GM21529 (cell line): ENCODE results near the gene CD58.

Source experiments
- ATAC-seq: cut with Tn5 transposase; IDR thresholded peaks from one replicate; pipeline ENCODE4 v1.9.1; 2021; ENCODE audit not compliant: unreplicated experiment

CD58 gene

GRCh38 chr1:116544588-116545358, 26.1 kb downstream of the CD58 start:
- peak; percentile 52 for ATAC-seq

GRCh38 chr1:116540088-116540487, 30.7 kb downstream of the CD58 start:
- ATAC-seq, result peak; percentile 42

GRCh38 chr1:116538544-116538943, 32.3 kb downstream of the CD58 start:
- peak; percentile 69 for ATAC-seq

DNA sequence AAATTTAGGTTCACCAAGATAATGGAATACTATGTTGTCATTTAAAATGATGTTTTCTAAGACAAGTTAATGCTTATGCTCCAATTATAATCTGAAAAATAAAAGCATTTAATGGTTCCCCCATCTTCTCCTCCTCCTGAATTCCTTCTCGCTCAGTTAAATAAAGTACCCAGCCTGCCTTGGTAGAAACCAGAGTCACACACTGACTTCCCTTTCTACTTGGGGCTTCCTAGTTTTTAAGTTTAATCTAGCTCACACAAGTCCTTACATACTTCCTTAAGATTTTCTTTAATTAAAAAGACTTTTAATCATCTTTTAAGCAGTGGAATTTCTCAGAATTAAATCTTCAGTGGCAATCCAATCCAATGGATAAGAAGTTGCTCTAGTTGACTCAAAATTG, 32.9 kb downstream of the CD58 start:
- no peak for ATAC-seq

GRCh38 chr1:116537040-116537831, 33.6 kb downstream of the CD58 start:
- ATAC-seq, result no peak

GRCh38 chr1:116534014-116534739, 36.6 kb downstream of the CD58 start:
- ATAC-seq, result no peak

- no peak for ATAC-seq
These were observed 37.4 kb downstream of the CD58 start for GRCh38 chr1:116533429-116533820.

DNA sequence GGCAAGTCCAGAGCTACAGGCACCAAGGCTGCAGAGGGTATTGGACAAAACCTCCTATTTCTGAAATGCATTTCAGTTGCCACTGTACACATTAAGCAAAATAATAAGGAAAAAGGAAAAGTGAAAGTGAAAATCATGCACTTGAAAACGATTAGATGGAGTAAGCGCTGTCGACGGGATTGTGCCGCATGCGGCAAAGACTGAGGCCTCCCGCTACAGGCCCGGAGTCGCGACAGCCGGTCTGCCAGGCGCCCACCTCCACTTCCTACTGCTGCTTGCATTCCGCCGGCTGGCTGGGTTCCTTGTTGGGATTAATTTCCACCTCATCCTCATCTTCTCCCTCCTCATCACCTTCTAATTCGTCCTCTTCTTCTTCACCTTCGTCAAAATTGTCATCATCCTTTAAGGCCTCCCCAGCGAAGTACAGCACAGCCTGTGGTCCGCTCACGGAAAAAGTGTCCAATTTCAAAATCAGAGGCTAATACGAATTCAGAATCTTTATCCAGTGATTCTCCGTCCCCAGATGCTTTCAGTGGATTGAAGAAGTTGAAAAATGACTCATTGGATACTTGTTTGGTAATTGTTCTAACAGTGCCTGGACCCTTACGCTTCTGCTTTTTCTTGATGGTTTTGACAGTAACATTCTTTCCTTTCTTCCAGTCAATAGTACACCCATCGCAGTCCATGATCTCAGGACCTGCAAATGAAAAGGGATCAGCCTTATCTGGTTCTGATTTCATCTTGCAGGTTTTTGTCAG, 38.0 kb downstream of the CD58 start:
- no peak for ATAC-seq

- no peak for ATAC-seq
These were observed 38.9 kb downstream of the CD58 start for GRCh38 chr1:116531917-116532316.

- ATAC-seq, result no peak
These were observed 41.1 kb downstream of the CD58 start for GRCh38 chr1:116529681-116530080.

GRCh38 chr1:116529199-116529631, 41.6 kb downstream of the CD58 start:
- ATAC-seq, result no peak

GRCh38 chr1:116528329-116529083, 42.3 kb downstream of the CD58 start:
- no peak for ATAC-seq

DNA sequence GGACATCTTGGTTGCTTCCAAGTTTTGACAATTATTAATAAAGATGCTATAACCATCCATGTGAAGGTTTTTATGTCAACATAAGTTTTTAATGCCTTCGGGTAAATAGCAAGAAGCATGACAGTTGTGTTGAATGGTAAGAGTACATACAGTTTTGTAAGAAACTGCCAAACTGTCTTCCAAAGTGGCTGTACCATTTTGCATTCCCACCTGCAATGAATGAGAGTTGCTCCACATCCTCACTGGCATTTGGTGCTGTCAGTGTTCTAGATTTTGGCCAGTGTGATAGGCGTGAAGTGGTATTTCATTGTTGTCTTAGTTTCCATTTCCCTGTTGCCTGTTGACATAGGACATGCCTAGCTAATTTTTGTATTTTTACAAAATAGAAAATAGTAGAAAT, 45.4 kb downstream of the CD58 start:
- no peak for ATAC-seq

GRCh38 chr1:116521186-116521585, 49.6 kb downstream of the CD58 start:
- ATAC-seq, result no peak

DNA sequence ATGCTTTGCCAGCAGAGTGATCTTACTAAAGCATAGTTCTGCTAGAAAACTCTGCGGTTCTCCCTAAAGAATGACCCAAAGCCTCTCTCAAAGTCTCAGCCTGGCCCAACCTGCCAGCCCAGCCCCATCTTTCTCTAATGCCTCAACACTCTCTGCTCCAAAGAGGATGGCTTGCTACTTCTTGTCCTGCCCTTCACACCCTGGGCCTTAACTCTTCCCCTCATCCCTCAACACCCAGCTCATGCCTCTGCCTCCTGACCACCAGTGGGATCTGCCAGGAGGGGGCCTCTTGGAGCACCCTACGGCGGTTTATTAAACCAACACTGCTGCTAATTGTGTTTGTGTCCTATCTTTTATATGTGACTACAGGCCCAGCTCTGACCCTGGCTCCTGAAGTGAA, 52.4 kb downstream of the CD58 start:
- ATAC-seq, result no peak

DNA sequence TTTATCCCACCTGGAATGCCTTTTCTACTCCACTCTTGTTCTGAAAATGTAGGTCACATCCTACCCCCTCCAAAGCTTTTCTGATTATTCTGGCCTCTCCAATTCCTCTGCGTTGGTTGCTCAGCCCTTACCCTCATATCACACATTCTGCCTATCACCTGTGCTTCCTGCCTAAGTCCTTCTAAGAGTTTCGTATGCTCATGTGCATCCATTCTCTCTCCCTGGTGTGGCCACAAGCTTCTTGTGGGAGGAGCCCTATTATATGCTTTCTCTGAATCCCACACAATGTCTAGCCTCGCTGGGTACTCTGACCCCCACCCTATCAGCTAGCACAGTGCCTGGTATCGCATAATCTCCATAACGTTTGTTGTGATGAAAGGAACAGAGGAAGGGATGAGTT, 54.2 kb downstream of the CD58 start:
- no peak for ATAC-seq

DNA sequence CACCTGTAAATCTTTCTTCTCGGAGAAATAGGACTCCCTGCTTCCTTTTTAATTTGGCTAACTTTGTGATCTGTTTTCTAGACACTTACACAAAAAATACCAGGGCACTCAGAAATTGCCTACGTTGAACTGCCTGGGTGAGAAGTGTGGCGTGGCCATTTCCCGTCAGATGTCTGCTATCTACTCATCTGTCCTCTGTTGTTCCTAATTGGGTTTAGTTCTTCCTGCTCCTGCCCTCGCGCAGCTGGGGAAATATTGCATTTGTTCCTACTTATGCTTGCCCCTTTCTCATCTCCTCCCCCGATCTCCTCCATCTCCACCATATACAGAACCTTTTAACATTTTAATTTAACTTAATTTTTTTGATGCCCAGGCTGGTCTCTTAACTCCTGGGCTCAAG, 55.1 kb downstream of the CD58 start:
- no peak for ATAC-seq

DNA sequence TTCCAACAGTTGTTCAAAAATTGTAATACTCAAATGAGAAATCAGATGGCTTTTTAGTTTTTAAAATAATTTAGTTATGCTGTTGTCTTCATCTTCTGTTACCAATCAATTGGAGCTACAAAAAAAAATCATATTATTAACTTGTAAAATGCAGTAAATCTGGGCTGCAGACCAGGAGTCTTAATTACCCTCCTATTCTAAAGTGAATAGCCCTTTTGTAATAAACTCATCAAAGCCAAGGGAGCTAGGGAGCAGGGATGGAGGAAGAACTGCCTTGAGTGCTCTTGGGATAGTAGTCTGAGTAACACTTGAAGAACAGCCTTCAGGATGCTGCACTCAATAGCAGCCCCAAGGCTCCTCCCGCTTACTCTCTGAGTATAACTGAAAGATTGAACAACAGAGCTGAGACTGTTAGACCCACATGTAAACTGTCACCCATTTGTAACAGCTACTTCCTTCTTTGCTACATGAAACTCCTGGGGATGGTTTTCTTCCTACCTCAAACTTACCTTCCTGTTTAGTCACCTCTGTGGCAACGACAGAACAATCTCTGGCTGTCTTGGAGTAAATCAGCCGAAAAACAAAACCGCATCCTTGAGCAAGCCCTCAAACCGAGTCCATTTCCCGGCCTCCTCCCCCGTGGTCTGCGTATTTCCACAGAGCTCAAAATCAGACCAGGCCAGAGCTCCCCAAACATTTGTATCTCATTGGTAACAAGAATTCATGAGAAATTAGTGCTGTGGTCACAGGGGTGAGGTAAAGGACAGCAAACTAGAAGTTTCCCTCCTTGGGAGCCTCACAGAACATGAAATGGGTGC, 55.9 kb downstream of the CD58 start:
- peak; percentile 85 for ATAC-seq

DNA sequence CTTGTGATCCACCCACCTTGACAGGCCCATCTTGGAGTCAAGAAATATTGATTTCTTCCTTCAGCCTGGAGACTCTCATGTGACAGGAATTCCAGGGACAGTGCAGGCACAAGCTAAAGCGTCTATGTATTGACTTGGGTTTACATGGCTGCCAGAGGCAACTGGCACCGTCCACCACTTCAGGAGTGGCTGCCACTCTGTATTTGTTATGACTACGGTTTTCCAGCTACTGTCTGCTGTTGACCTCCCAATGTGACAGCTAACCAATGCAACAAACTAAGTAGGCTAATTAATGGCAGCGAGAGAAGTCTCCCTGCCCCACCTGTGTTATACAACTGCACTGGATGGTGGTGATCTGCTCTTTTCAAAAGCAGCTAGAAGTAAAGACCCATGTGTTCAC, 56.9 kb downstream of the CD58 start:
- no peak for ATAC-seq
